ENCODE results near the gene PARD6G.
A peak's percentile ranks its signal among the peaks of the same experiment; 100 is the strongest.

PARD6G gene

DNA sequence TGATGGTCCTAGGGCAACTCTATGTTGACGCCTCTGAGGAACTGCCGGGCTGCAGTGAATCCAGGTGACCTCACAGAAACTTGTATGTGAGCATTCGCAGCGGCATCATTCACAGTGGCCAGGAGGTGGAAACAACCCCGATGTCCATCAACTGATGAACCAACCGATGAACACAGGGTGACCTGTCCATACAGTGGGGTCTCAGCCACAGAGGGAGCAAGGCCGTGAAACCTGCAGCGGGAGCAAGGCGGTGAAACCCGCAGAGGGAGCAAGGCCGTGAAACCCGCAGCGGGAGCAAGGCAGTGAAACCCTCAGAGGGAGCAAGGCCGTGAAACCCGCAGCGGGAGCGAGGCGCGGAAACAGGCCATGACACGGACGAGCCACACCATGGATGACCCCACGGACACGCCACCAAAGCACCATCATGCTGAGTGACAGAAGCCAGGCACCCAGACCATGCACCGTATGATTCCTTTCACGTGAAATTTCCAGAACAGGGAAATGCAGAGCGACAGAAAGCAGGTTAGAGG lies 63.0 kb downstream of the PARD6G start:
- DNase-seq (ENCODE audit: insufficient read length, low spot score) (no peak), FAIRE-seq (no peak)
- TF ChIP-seq PAX5 (IDR thresholded peaks at IDR 0.05; ENCODE audit: insufficient read depth, low read length, severe bottlenecking), result no peak
- TF ChIP-seq POLR2AphosphoS5 (IDR thresholded peaks at IDR 0.05; ENCODE audit: low read depth, low read length), result no peak
- TF ChIP-seq POU2F2 (IDR thresholded peaks at IDR 0.05; ENCODE audit: low read depth, low read length), result no peak
- TF ChIP-seq SPI1 (IDR thresholded peaks at IDR 0.05; ENCODE audit: low read depth, low read length), result no peak
- no peak for TF ChIP-seq TAF1 (IDR thresholded peaks at IDR 0.05; ENCODE audit: low read depth, low read length)
- no peak for TF ChIP-seq POLR2A (IDR thresholded peaks at IDR 0.05; ENCODE audit: low read depth, low read length)

DNA sequence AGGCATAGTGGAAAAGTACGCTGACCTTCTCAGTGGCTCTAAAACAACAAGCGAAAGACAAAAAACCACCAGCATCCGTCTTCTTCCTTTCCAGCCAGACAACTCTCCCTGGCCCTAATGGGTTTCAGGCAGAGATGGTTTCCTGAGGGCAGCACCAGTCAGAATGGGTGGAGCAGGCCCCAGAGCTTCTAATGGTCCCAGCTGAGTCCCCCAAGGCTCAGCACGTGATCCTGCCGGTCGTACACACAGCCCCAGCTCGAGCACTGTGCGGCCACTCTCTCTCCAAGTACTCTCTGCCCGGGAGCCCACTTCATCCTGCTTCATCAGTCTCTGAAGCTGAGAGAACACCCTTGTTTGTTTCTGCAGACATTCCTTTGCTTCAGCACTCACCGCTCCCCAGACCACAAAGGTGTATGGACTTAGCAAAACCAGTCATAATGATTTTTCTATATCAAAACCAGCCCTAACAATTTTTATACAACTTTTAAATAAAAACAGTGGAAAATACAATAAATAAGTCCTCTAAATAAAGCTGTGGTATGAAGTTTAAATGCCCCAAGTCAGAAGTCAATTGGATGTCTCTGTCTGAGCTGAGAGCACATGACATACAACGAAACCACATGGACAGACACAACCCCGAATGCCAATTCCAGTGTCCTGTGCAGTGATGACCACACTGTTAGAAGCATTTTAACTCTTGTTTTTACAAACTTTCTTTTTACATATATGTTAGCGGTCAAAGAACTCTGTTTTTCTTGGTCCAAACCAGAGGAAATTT lies 63.9 kb downstream of the PARD6G start:
- DNase-seq (ENCODE audit: insufficient read length, low spot score), result no peak
- no peak for TF ChIP-seq POLR2A (IDR thresholded peaks at IDR 0.05; ENCODE audit: low read depth, low read length)
- no peak for FAIRE-seq

- DNase-seq (ENCODE audit: insufficient read length, low spot score) (no peak), FAIRE-seq (no peak)
- no peak for TF ChIP-seq POLR2AphosphoS5 (IDR thresholded peaks at IDR 0.05; ENCODE audit: low read depth, low read length)
- TF ChIP-seq POLR2A (IDR thresholded peaks at IDR 0.05; ENCODE audit: low read depth, low read length), result no peak
- no peak for TF ChIP-seq SPI1 (IDR thresholded peaks at IDR 0.05; ENCODE audit: low read depth, low read length)
- TF ChIP-seq TAF1 (IDR thresholded peaks at IDR 0.05; ENCODE audit: low read depth, low read length), result no peak
- TF ChIP-seq PAX5 (IDR thresholded peaks at IDR 0.05; ENCODE audit: insufficient read depth, low read length, severe bottlenecking), result no peak
- no peak for TF ChIP-seq POU2F2 (IDR thresholded peaks at IDR 0.05; ENCODE audit: low read depth, low read length)
Measured at GRCh38 chr18:80182855-80183254, 64.5 kb downstream of the PARD6G start.

GRCh38 chr18:80181642-80182461 lies 65.5 kb downstream of the PARD6G start:
- FAIRE-seq (no peak), DNase-seq (ENCODE audit: insufficient read length, low spot score) (no peak)
- no peak for TF ChIP-seq PAX5 (IDR thresholded peaks at IDR 0.05; ENCODE audit: insufficient read depth, low read length, severe bottlenecking)
- TF ChIP-seq POU2F2 (IDR thresholded peaks at IDR 0.05; ENCODE audit: low read depth, low read length), result no peak
- no peak for TF ChIP-seq POLR2AphosphoS5 (IDR thresholded peaks at IDR 0.05; ENCODE audit: low read depth, low read length)
- no peak for TF ChIP-seq TAF1 (IDR thresholded peaks at IDR 0.05; ENCODE audit: low read depth, low read length)
- no peak for TF ChIP-seq POLR2A (IDR thresholded peaks at IDR 0.05; ENCODE audit: low read depth, low read length)
- TF ChIP-seq SPI1 (IDR thresholded peaks at IDR 0.05; ENCODE audit: low read depth, low read length), result no peak

DNA sequence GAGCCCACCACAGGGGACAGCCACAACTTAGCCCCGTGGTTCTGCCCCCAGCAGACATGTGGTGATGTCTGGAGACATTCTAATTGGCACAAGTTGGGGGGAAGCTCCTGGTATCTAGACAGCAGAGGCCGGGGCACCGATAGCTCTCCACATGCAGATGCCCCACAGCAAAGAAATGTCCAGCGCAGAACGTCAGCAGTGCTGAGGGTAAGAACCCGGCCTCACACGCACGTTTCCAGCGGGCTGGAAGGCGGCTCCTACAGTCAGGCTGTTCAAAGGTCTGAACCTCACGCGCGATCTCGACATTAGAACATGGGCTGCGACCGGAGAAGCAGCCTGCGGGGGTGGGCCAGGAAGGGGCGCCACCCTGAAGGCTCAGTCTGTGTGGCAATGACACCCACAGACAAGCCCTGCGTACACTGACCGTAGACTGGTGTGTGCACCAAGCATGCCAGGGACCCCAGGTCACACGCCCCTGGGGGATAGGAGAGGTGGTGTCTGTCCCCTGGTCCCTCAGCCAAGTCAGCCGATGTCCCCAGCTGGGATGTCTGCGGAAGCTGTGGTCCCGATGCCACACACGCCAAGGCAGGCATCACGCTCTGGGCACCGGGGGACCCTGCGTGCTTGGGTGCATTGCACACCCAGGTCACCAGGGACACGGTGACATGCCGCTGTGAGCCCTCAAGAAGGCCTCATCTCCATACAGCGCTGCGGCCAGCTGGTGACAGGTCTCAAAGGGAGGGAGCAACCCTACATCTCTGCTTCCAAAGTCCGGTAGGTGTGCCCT lies 66.3 kb downstream of the PARD6G start:
- FAIRE-seq, result no peak
- no peak for DNase-seq (ENCODE audit: insufficient read length, low spot score)
- TF ChIP-seq POLR2AphosphoS5 (IDR thresholded peaks at IDR 0.05; ENCODE audit: low read depth, low read length) (no peak), SPI1 (IDR thresholded peaks at IDR 0.05; ENCODE audit: low read depth, low read length) (no peak), POU2F2 (IDR thresholded peaks at IDR 0.05; ENCODE audit: low read depth, low read length) (no peak), TAF1 (IDR thresholded peaks at IDR 0.05; ENCODE audit: low read depth, low read length) (no peak), POLR2A (IDR thresholded peaks at IDR 0.05; ENCODE audit: low read depth, low read length) (no peak), PAX5 (IDR thresholded peaks at IDR 0.05; ENCODE audit: insufficient read depth, low read length, severe bottlenecking) (no peak)

GRCh38 chr18:80179857-80180558 lies 67.3 kb downstream of the PARD6G start:
- TF ChIP-seq SPI1 (IDR thresholded peaks at IDR 0.05; ENCODE audit: low read depth, low read length), result 0 out of 2 replicates have a peak, but pooled peaks have one; percentile 22
- no peak for TF ChIP-seq POLR2A (IDR thresholded peaks at IDR 0.05; ENCODE audit: low read depth, low read length)
- no peak for FAIRE-seq
- no peak for DNase-seq (ENCODE audit: insufficient read length, low spot score)

GRCh38 chr18:80178935-80179818 lies 68.1 kb downstream of the PARD6G start:
- DNase-seq (ENCODE audit: insufficient read length, low spot score), result no peak
- TF ChIP-seq POU2F2 (IDR thresholded peaks at IDR 0.05; ENCODE audit: low read depth, low read length), result no peak
- TF ChIP-seq TAF1 (IDR thresholded peaks at IDR 0.05; ENCODE audit: low read depth, low read length), result no peak
- no peak for TF ChIP-seq POLR2AphosphoS5 (IDR thresholded peaks at IDR 0.05; ENCODE audit: low read depth, low read length)
- no peak for TF ChIP-seq PAX5 (IDR thresholded peaks at IDR 0.05; ENCODE audit: insufficient read depth, low read length, severe bottlenecking)
- TF ChIP-seq POLR2A (IDR thresholded peaks at IDR 0.05; ENCODE audit: low read depth, low read length), result no peak
- no peak for TF ChIP-seq SPI1 (IDR thresholded peaks at IDR 0.05; ENCODE audit: low read depth, low read length)
- FAIRE-seq, result no peak

DNA sequence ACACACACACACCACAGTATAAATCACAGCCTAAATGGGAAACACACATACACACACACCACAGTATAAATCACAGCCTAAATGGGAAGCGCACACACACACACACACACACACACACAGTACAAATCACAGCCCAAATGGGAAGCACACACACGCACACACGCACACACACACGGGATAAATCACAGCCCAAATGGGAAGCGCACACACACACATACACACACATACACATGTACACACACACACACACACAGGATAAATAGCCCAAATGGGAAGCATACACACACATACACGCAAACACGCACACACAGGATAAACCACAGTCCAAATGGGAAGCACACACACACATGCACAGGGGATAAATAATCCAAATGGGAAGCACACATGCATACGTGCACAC lies 70.2 kb downstream of the PARD6G start:
- DNase-seq (ENCODE audit: insufficient read length, low spot score), result no peak
- FAIRE-seq, result no peak
- no peak for TF ChIP-seq SPI1 (IDR thresholded peaks at IDR 0.05; ENCODE audit: low read depth, low read length)
- TF ChIP-seq POLR2A (IDR thresholded peaks at IDR 0.05; ENCODE audit: low read depth, low read length), result no peak
- TF ChIP-seq PAX5 (IDR thresholded peaks at IDR 0.05; ENCODE audit: insufficient read depth, low read length, severe bottlenecking), result no peak
- no peak for TF ChIP-seq TAF1 (IDR thresholded peaks at IDR 0.05; ENCODE audit: low read depth, low read length)
- TF ChIP-seq POU2F2 (IDR thresholded peaks at IDR 0.05; ENCODE audit: low read depth, low read length), result no peak
- TF ChIP-seq POLR2AphosphoS5 (IDR thresholded peaks at IDR 0.05; ENCODE audit: low read depth, low read length), result no peak
